ENCODE results near the gene CERK. TPM values are rescaled to one million over a fixed set of nuclear protein-coding genes. Genes with fewer than 3 reads are reported as not detected.

CERK gene
- total and polyA plus RNA-seq, 2 of the 13 experiments (the other 11 are each of a cell fraction or from before 2014, with no cell fraction given): 40.3 to 41.9 TPM

DNA sequence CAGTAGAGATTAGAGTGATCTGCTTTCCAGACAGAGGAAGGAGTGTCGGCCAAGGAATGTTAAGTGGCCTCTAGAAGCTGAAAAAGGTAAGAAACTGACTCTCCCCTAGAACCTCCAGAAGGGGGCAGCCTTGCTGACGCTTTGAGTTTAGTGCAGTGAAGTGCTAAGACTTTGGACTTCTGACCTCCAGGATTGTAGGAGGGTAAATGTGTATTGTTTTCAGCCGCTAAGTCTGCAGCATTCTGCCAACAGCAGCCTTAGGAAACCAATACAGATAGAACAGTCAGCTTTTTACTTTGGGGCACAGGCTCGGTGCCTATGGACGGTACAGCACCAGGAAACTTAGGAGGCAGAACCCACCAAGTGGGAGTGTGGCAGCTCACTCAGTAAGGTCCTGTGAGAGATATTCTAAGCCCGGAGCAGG, 20.8 kb upstream of the CERK start (continued):
- TF ChIP-seq ZNF446 (CRISPR knock-in tag; IDR thresholded peaks at IDR 0.05): no peak
- no peak for TF ChIP-seq NFIB (CRISPR knock-in tag; IDR thresholded peaks at IDR 0.05; ENCODE audit: borderline replicate concordance)
- no peak; the same call in 1 of the 2 replicates for TF ChIP-seq MAF1 (CRISPR knock-in tag; IDR thresholded peaks at IDR 0.05; ENCODE audit: borderline replicate concordance)
- peak; percentile 90 for TF ChIP-seq NCOR1 (IDR thresholded peaks at IDR 0.05; ENCODE audit: borderline replicate concordance, low read length)
- TF ChIP-seq PHF21A (CRISPR knock-in tag; IDR thresholded peaks at IDR 0.05): peak; percentile 73; the same call in 1 of the 2 replicates
- peak; percentile 53; the same call in 1 of the 2 replicates for TF ChIP-seq GFI1 (CRISPR knock-in tag; IDR thresholded peaks at IDR 0.05; ENCODE audit: borderline replicate concordance)
- TF ChIP-seq ZBTB21 (CRISPR knock-in tag; IDR thresholded peaks at IDR 0.05): no peak
- TF ChIP-seq, protein P1, sequence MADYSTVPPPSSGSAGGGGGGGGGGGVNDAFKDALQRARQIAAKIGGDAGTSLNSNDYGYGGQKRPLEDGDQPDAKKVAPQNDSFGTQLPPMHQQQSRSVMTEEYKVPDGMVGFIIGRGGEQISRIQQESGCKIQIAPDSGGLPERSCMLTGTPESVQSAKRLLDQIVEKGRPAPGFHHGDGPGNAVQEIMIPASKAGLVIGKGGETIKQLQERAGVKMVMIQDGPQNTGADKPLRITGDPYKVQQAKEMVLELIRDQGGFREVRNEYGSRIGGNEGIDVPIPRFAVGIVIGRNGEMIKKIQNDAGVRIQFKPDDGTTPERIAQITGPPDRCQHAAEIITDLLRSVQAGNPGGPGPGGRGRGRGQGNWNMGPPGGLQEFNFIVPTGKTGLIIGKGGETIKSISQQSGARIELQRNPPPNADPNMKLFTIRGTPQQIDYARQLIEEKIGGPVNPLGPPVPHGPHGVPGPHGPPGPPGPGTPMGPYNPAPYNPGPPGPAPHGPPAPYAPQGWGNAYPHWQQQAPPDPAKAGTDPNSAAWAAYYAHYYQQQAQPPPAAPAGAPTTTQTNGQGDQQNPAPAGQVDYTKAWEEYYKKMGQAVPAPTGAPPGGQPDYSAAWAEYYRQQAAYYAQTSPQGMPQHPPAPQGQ (CRISPR knock-in tag; IDR thresholded peaks at IDR 0.05; ENCODE audit: borderline replicate concordance): no peak
- 0 out of 2 replicates have a peak, but pooled peaks have one; percentile 43 for TF ChIP-seq FOXK1 (CRISPR knock-in tag; IDR thresholded peaks at IDR 0.05; ENCODE audit: borderline replicate concordance, low read depth)
- TF ChIP-seq GTF3A (CRISPR knock-in tag; conservative IDR thresholded peaks at IDR 0.05): no peak
- TF ChIP-seq CENPT (CRISPR knock-in tag; IDR thresholded peaks at IDR 0.05; ENCODE audit: low read depth): no peak
- no peak for TF ChIP-seq ZBTB49 (CRISPR knock-in tag; IDR thresholded peaks at IDR 0.05; ENCODE audit: borderline replicate concordance)
- TF ChIP-seq SRF (IDR thresholded peaks at IDR 0.05; ENCODE audit: low read depth, low read length): no peak; the same call in 1 of the 2 replicates
- no peak for TF ChIP-seq ZNF724P (CRISPR knock-in tag; IDR thresholded peaks at IDR 0.05; ENCODE audit: borderline replicate concordance)
- TF ChIP-seq FOXC1 (CRISPR knock-in tag; IDR thresholded peaks at IDR 0.05; ENCODE audit: borderline replicate concordance): no peak
- TF ChIP-seq ZNF367 (CRISPR knock-in tag; IDR thresholded peaks at IDR 0.05; ENCODE audit: borderline replicate concordance): no peak
- no peak for TF ChIP-seq NCOA2 (CRISPR knock-in tag; IDR thresholded peaks at IDR 0.05)
- TF ChIP-seq, protein P2, sequence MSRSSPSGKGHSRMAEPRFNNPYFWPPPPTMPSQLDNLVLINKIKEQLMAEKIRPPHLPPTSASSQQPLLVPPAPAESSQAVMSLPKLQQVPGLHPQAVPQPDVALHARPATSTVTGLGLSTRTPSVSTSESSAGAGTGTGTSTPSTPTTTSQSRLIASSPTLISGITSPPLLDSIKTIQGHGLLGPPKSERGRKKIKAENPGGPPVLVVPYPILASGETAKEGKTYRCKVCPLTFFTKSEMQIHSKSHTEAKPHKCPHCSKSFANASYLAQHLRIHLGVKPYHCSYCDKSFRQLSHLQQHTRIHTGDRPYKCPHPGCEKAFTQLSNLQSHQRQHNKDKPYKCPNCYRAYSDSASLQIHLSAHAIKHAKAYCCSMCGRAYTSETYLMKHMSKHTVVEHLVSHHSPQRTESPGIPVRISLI (CRISPR knock-in tag; IDR thresholded peaks at IDR 0.05; ENCODE audit: borderline replicate concordance): no peak
- TF ChIP-seq, protein P3, sequence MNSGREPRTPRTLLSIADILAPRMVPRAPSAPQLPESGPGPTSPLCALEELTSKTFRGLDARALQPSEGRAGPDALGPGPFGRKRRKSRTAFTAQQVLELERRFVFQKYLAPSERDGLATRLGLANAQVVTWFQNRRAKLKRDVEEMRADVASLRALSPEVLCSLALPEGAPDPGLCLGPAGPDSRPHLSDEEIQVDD (CRISPR knock-in tag; IDR thresholded peaks at IDR 0.05; ENCODE audit: borderline replicate concordance): no peak
- TF ChIP-seq, protein P4, sequence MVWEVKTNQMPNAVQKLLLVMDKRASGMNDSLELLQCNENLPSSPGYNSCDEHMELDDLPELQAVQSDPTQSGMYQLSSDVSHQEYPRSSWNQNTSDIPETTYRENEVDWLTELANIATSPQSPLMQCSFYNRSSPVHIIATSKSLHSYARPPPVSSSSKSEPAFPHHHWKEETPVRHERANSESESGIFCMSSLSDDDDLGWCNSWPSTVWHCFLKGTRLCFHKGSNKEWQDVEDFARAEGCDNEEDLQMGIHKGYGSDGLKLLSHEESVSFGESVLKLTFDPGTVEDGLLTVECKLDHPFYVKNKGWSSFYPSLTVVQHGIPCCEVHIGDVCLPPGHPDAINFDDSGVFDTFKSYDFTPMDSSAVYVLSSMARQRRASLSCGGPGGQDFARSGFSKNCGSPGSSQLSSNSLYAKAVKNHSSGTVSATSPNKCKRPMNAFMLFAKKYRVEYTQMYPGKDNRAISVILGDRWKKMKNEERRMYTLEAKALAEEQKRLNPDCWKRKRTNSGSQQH (CRISPR knock-in tag; IDR thresholded peaks at IDR 0.05; ENCODE audit: low read depth): 0 out of 2 replicates have a peak, but pooled peaks have one; percentile 16
- no peak for TF ChIP-seq ZNF354B (CRISPR knock-in tag; IDR thresholded peaks at IDR 0.05)
- TF ChIP-seq FOXO1 (CRISPR knock-in tag; IDR thresholded peaks at IDR 0.05): peak; percentile 22; the same call in 1 of the 2 replicates
- no peak for TF ChIP-seq ZNF33A (CRISPR knock-in tag; IDR thresholded peaks at IDR 0.05; ENCODE audit: borderline replicate concordance)

Data from HepG2 (cell line).